K562 (cell line): ENCODE measurements around the gene PARD3. TPM values are rescaled to one million over a fixed set of nuclear protein-coding genes. Genes with fewer than 3 reads are reported as not detected.

Experiments used
- ATAC-seq: fragments of 200-7000 bp; cut with Tn5 transposase; 3 replicates; pipeline ENCODE4 v1.9.1; 2020; ENCODE audit warnings: moderate library complexity
- BruUV-seq: library from RNA; stranded (reverse); fragments of 400-500 nt; replicated peaks from 2 replicates; lab custom pipeline; 2021; lab: Mats Ljungman, UMichigan
- CTCF ChIA-PET: fragments of 300-600 bp; formaldehyde crosslinking; extraction: SDS; loops from one replicate; lab custom pipeline; 2021; ENCODE audit warnings: low intra/inter-chr PET ratio; lab: Yijun Ruan, JAX
- POLR2A ChIA-PET: fragments of 300-600, 350-650 bp; sonication (Branson Sonifier 250); formaldehyde crosslinking; extraction: SDS; loops from one replicate; lab custom pipeline; 2021; ENCODE audit warnings: antibody characterized with exemption, inconsistent platforms; lab: Yijun Ruan, JAX
- DNase-seq, 4 experiments: peaks; one replicate each; pipeline versions ENCODE4 v3.0.0 to v3.0.0-alpha.2; 2011 to 2018; ENCODE audit warnings: low spot score in 3 of 4, mixed read lengths in 3 of 4; ENCODE audit errors: extremely low read depth in 1 of 4
- FAIRE-seq: peaks from 2 replicates; lab custom pipeline; 2011; peaks lifted over from hg19 to GRCh38; lab: Jason Lieb, UNC
- H2AFZ ChIP-seq: 2 replicates; pipeline ENCODE4 v1.6.0; 2011; ENCODE audit warnings: low read depth, low read length, control low read depth, inconsistent platforms
- H3K27ac ChIP-seq: fragments of 200-600 bp; 3 replicates; pipeline ENCODE4 v1.8.0; 2011; ENCODE audit warnings: low read depth, mild to moderate bottlenecking, control low read depth, inconsistent platforms, low read length, moderate library complexity, mixed read lengths; ENCODE audit errors: extremely low read depth
- H3K27me3 ChIP-seq, 2 experiments: fragments of 300-600 bp in 1 of 2; 2 replicates in 1 of 2; 3 replicates in 1 of 2; pipeline versions ENCODE4 v1.6.0 to v1.8.0; 2011; ENCODE audit warnings: inconsistent platforms in 2 of 2, low read length in 2 of 2, mild to moderate bottlenecking in 1 of 2, mixed read lengths in 1 of 2, moderate library complexity in 1 of 2; ENCODE audit not compliant: control insufficient read depth in 2 of 2, insufficient read depth in 2 of 2
- H3K36me3 ChIP-seq: fragments of 300-600 bp; 3 replicates; pipeline ENCODE4 v1.8.0; 2011; ENCODE audit warnings: mild to moderate bottlenecking, low read length, inconsistent platforms; ENCODE audit not compliant: control insufficient read depth, insufficient read depth
- H3K4me1 ChIP-seq, 2 experiments: fragments of 200-600 bp in 1 of 2; replicated peaks in 1 of 2; 2 replicates in 1 of 2; 3 replicates in 1 of 2; pipeline versions ENCODE4 v1.5.1 to v1.8.0; 2011; ENCODE audit warnings: inconsistent platforms in 2 of 2, low read length in 2 of 2, mild to moderate bottlenecking in 1 of 2, mixed read lengths in 1 of 2, moderate library complexity in 1 of 2; ENCODE audit not compliant: control insufficient read depth in 2 of 2, insufficient read depth in 2 of 2
- H3K4me2 ChIP-seq: 2 replicates; pipeline ENCODE4 v1.6.1; 2011; ENCODE audit warnings: low read length, control low read depth, inconsistent platforms, mixed read lengths; ENCODE audit not compliant: insufficient read depth
- H3K4me3 ChIP-seq: fragments of 200-600 bp; sonication (generic), shearing (Covaris generic); 2 replicates; pipeline ENCODE4 v1.5.1; 2016; ENCODE audit warnings: control low read depth, inconsistent platforms
- H3K79me2 ChIP-seq: fragments of 200-600 bp; 3 replicates; pipeline ENCODE4 v1.8.0; 2011; ENCODE audit warnings: low read length, inconsistent platforms; ENCODE audit not compliant: control insufficient read depth, insufficient read depth
- H3K9ac ChIP-seq, 2 experiments: 2 replicates each; pipeline versions ENCODE4 v1.6.0 to v1.6.1; 2011; ENCODE audit warnings: low read depth in 2 of 2, low read length in 2 of 2, control low read depth in 1 of 2, inconsistent platforms in 1 of 2, mild to moderate bottlenecking in 1 of 2, mixed read lengths in 1 of 2; ENCODE audit not compliant: insufficient read depth in 1 of 2
- H3K9me1 ChIP-seq: one replicate; pipeline ENCODE4 v1.6.0; 2011; ENCODE audit warnings: inconsistent platforms, mild to moderate bottlenecking, low read length, moderate library complexity; ENCODE audit not compliant: control insufficient read depth, insufficient read depth
- H3K9me3 ChIP-seq: replicated peaks from 2 replicates; pipeline ENCODE4 v1.5.1; 2011; ENCODE audit warnings: low read depth, low read length, inconsistent platforms; ENCODE audit not compliant: control insufficient read depth, insufficient read depth
- H4K20me1 ChIP-seq: replicated peaks from 2 replicates; pipeline ENCODE4 v1.6.1; 2011; ENCODE audit warnings: low read length, inconsistent platforms, mixed read lengths; ENCODE audit not compliant: control insufficient read depth, insufficient read depth
- ARHGAP35 ChIP-seq: fragments of 450-650 bp; IDR thresholded peaks from 2 replicates; pipeline ENCODE4 v1.6.1; 2018; ENCODE audit not compliant: partially characterized antibody
- HDAC1 ChIP-seq, 2 experiments: fragments of 450-650 bp; IDR thresholded peaks; 2 replicates each; pipeline ENCODE4 v1.6.1; 2016 to 2017; ENCODE audit warnings: inconsistent platforms in 1 of 2, mild to moderate bottlenecking in 1 of 2, moderate library complexity in 1 of 2
- HMGN3 ChIP-seq: IDR thresholded peaks from 2 replicates; pipeline ENCODE4 v1.6.1; 2011; ENCODE audit warnings: borderline replicate concordance, low read depth, mild to moderate bottlenecking, mixed read lengths, low read length; ENCODE audit not compliant: insufficient read length; ENCODE audit errors: extremely low read depth
- SRSF3 ChIP-seq: fragments of 200-400 bp; formaldehyde crosslinking; IDR thresholded peaks from 2 replicates; pipeline ENCODE4 v1.6.1; 2016; ENCODE audit warnings: mild to moderate bottlenecking, low read length, moderate library complexity; ENCODE audit not compliant: insufficient read depth
- ZFPM2 ChIP-seq: fragments of 250-450 bp; sonication (Bioruptor Pico); IDR thresholded peaks from 2 replicates; pipeline ENCODE4 v1.5.1; 2022; ENCODE audit warnings: mild to moderate bottlenecking
- ZNF165 ChIP-seq: fragments of 250-450 bp; sonication (Bioruptor Pico); IDR thresholded peaks from 2 replicates; pipeline ENCODE4 v1.4.0; 2020; ENCODE audit warnings: borderline replicate concordance
- ZNF609 ChIP-seq: sonication (generic); formaldehyde crosslinking; IDR thresholded peaks from 2 replicates; pipeline ENCODE4 v1.8.1; 2023; ENCODE audit warnings: missing genetic modification reagents, mild to moderate bottlenecking, borderline replicate concordance
- WGBS: fragments of 100-300 bp; shearing (Covaris generic); methylation state at CpG from one replicate; pipeline ENCODE4 v1.1.6; 2016; ENCODE audit warnings: low coverage, mixed read lengths; ENCODE audit not compliant: insufficient coverage; ENCODE audit errors: missing lambda C conversion rate; 5-methylcytosine and 5-hydroxymethylcytosine counted together
- in situ Hi-C: fragments of 300-500 bp; cut with MboI; formaldehyde crosslinking; loops from 4 replicates; pipeline ENCODE4 v1.15.0; 2018; ENCODE audit warnings: inconsistent platforms, mixed read lengths
- intact Hi-C: fragments of 100-400 bp; cut with micrococcal nuclease; formaldehyde crosslinking; loops from 2 replicates; pipeline ENCODE4 v1.14.2; 2022
- polyA plus RNA-seq, 8 experiments: library from polyadenylated mRNA; depleted of rRNA in 4 of 8; stranded (reverse) in 5 of 8; unstranded in 3 of 8; fragments of >200 nt; fragmentation: Nextera tagmentation in 2 of 8; fragmentation: Illumina TruSeq in 1 of 8; extraction: Ambion mirVana in 2 of 8; extraction: Trizol in 1 of 8; gene quantifications; 2 replicates each; pipeline versions ENCODE4 v1.2.1 to v1.2.3, GENCODE V29; 2011 to 2014; ENCODE audit warnings: inconsistent platforms in 1 of 8, missing spikeins in 1 of 8
- total RNA-seq, 7 experiments: library from RNA; depleted of rRNA in 6 of 7; stranded (reverse); fragments of >200 nt in 6 of 7; fragmentation: Illumina TruSeq in 2 of 7; extraction: Trizol in 2 of 7; gene quantifications; 2 replicates each; pipeline versions ENCODE4 v1.2.1 to v1.2.3, GENCODE V29; 2011 to 2021; ENCODE audit warnings: low replicate concordance in 1 of 7

PARD3 gene
- total and polyA plus RNA-seq, 9 of the 15 experiments (the other 6 are each of a cell fraction or from before 2014, with no cell fraction given) = 2.7 to 11.7 (median 7.7) TPM

- no peak overlapping the region for H3K27ac ChIP-seq
- H3K4me1 ChIP-seq = peaks cover 6% of the 10 kb centered on the region in 2 experiments; a peak in 4 of 5 replicates
- FAIRE-seq (no peak), DNase-seq (no peak), ATAC-seq (no peak)
- H3K36me3 ChIP-seq = no peaks in the 10 kb centered on the region
- TF ChIP-seq ZNF165 (CRISPR knock-in tag) = no peak
- TF ChIP-seq HDAC1 (IDR thresholded peaks at IDR 0.05) = no peak
- no peak for TF ChIP-seq SRSF3
- no peak for TF ChIP-seq ZFPM2
- TF ChIP-seq ZNF609 (CRISPR knock-in tag) = no peak
- TF ChIP-seq HMGN3 = no peak
- no peak for TF ChIP-seq ARHGAP35
- no peak overlapping the region for H3K4me2 ChIP-seq
- no peaks in the 10 kb centered on the region for H3K9me1 ChIP-seq
- H3K79me2 ChIP-seq = no peaks in the 10 kb centered on the region
- H4K20me1 ChIP-seq = no peaks in the 10 kb centered on the region; the same call in none of the 2 replicates
- ChIA-PET POLR2A (no interaction called here), CTCF (no interaction called here)
- intact Hi-C loops = no loop called here
- no peaks in the 10 kb centered on the region; a peak in 1 of 5 replicates for H3K27me3 ChIP-seq
- no peak overlapping the region for H3K4me3 ChIP-seq
- WGBS = 53% methylated on average over 13 of the region's 13 CpGs
- no peaks in the 10 kb centered on the region for H3K9me3 ChIP-seq
- in situ Hi-C loops = no loop called here
- BruUV-seq = no TSS peak
- no peak overlapping the region for H2AFZ ChIP-seq
- no peak overlapping the region for H3K9ac ChIP-seq
Observed at GRCh38 chr10:34670081-34670480, 145.0 kb downstream of the PARD3 start.
